GM18526 (cell line): ENCODE results near the gene FAAH.

Experiments used
- POLR2A ChIP-seq: IDR thresholded peaks from 3 replicates; pipeline ENCODE4 v1.6.1; 2011; ENCODE audit not compliant: insufficient read length; ENCODE audit errors: extremely low read depth

FAAH gene

GRCh38 chr1:46396441-46397398 is 2.6 kb downstream of the FAAH start:
- TF ChIP-seq POLR2A: no peak

GRCh38 chr1:46399307-46399706 is 5.2 kb downstream of the FAAH start:
- TF ChIP-seq POLR2A: no peak

GRCh38 chr1:46400421-46400820 is 6.3 kb downstream of the FAAH start:
- TF ChIP-seq POLR2A: no peak

- TF ChIP-seq POLR2A: no peak
Observed at GRCh38 chr1:46401154-46401913, 7.2 kb downstream of the FAAH start.

- no peak for TF ChIP-seq POLR2A
Observed at GRCh38 chr1:46401964-46402626, 8.0 kb downstream of the FAAH start.

GRCh38 chr1:46403916-46404315 is 9.8 kb downstream of the FAAH start:
- TF ChIP-seq POLR2A: no peak

GRCh38 chr1:46404482-46405196 is 10.5 kb downstream of the FAAH start:
- TF ChIP-seq POLR2A: no peak

- no peak for TF ChIP-seq POLR2A
Observed at GRCh38 chr1:46405197-46405555, 11.1 kb downstream of the FAAH start.

- TF ChIP-seq POLR2A: no peak
Observed at GRCh38 chr1:46405724-46406123, 11.6 kb downstream of the FAAH start.

- no peak for TF ChIP-seq POLR2A
Observed at GRCh38 chr1:46406881-46407608, 12.9 kb downstream of the FAAH start.

GRCh38 chr1:46407636-46408035 is 13.5 kb downstream of the FAAH start:
- TF ChIP-seq POLR2A: no peak

- TF ChIP-seq POLR2A: no peak
Observed at GRCh38 chr1:46408356-46409062, 14.4 kb downstream of the FAAH start.

- TF ChIP-seq POLR2A: no peak
Observed at GRCh38 chr1:46409063-46409372, 14.9 kb downstream of the FAAH start.
